HFFc6 (cell line): ENCODE results near the gene MCF2L. TPM values are rescaled to one million over a fixed set of nuclear protein-coding genes. Genes with fewer than 3 reads are reported as not detected.

Source experiments
- DNase-seq: peaks from one replicate; pipeline ENCODE4 v3.0.0-alpha.2; 2018
- H3K27ac Mint-ChIP-seq: 2 replicates; pipeline ENCODE4 v1.8.0; 2020; ENCODE audit warnings: mild to moderate bottlenecking, mixed read lengths
- H3K27me3 Mint-ChIP-seq: 2 replicates; pipeline ENCODE4 v1.8.0; 2021; ENCODE audit warnings: mild to moderate bottlenecking, moderate library complexity, mixed read lengths; ENCODE audit not compliant: insufficient read depth
- H3K36me3 Mint-ChIP-seq: 2 replicates; pipeline ENCODE4 v1.8.0; 2021; ENCODE audit warnings: low read depth, mixed read lengths
- H3K4me1 Mint-ChIP-seq: 2 replicates; pipeline ENCODE4 v1.8.0; 2020; ENCODE audit warnings: low read depth, mixed read lengths
- H3K4me3 Mint-ChIP-seq: 2 replicates; pipeline ENCODE4 v1.8.0; 2020; ENCODE audit warnings: mild to moderate bottlenecking, moderate library complexity, mixed read lengths
- H3K9me3 Mint-ChIP-seq: 2 replicates; pipeline ENCODE4 v1.8.0; 2020; ENCODE audit warnings: mild to moderate bottlenecking, mixed read lengths
- long read RNA-seq: library from polyadenylated mRNA; unstranded; transcript quantifications from one replicate; pipeline ENCODE4 v2.0.0, GENCODE V29; 2019
- total RNA-seq, 6 experiments: library from RNA; stranded (reverse); fragmentation: NEBNext Ultra II Directional; extraction: Animal tissue kit (Norgen Biotek cat#: 25700); gene quantifications; 2 replicates in 1 of 6; 3 replicates in 5 of 6; pipeline ENCODE4 v1.2.3, GENCODE V29; 2021
- TF ChIP-seq, protein P1 (sequence below): fragments of 200-600 bp; sonication (generic); IDR thresholded peaks from 2 replicates; pipeline ENCODE4 v1.5.0; 2021; ENCODE audit warnings: antibody characterized with exemption, mild to moderate bottlenecking

MCF2L gene, protein sequence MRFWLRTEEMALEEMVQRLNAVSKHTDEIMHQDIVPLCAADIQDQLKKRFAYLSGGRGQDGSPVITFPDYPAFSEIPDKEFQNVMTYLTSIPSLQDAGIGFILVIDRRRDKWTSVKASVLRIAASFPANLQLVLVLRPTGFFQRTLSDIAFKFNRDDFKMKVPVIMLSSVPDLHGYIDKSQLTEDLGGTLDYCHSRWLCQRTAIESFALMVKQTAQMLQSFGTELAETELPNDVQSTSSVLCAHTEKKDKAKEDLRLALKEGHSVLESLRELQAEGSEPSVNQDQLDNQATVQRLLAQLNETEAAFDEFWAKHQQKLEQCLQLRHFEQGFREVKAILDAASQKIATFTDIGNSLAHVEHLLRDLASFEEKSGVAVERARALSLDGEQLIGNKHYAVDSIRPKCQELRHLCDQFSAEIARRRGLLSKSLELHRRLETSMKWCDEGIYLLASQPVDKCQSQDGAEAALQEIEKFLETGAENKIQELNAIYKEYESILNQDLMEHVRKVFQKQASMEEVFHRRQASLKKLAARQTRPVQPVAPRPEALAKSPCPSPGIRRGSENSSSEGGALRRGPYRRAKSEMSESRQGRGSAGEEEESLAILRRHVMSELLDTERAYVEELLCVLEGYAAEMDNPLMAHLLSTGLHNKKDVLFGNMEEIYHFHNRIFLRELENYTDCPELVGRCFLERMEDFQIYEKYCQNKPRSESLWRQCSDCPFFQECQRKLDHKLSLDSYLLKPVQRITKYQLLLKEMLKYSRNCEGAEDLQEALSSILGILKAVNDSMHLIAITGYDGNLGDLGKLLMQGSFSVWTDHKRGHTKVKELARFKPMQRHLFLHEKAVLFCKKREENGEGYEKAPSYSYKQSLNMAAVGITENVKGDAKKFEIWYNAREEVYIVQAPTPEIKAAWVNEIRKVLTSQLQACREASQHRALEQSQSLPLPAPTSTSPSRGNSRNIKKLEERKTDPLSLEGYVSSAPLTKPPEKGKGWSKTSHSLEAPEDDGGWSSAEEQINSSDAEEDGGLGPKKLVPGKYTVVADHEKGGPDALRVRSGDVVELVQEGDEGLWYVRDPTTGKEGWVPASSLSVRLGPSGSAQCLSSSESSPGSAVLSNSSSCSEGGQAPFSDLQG
- total RNA-seq, result not detected
- long read RNA-seq, result 0 reads

DNA sequence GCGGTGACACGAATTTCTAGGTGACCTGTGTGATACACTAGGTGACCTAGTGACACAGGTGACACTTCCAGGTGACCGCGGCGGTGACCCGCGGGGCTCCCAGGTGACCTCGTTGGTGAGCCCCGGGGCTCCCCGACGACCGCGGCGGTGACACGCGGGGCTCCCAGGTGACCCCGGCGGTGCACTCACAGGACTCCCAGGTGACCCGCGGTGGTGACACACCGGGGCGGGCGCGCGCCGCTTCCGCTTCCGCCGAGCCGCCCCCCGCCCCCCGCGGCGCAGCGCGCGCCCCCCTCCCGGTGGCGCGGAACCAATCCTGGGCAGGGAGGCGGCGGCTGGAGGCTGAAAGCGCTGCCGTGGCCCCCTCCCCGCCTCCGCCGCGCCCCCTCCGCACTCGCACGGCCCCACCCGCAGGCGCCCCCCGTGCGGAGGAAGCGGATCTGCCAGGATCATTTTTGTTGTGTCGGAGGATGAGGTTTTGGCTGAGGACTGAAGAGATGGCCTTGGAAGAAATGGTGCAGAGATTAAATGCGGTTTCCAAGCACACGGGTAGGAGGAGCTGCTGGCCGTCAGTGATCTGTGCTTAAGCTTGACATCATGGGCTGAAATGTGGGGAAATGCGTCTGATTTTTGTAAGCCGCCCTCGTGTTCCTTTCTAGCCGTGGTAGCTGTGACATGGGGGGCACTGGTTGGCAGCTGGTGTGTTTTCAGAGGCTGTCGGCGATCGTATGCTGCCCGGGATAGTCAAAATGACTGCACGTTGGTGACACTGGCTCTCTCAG, at the start of gene MCF2L:
Gene MCF2L, plus strand, starts transcription at position 305 of the 782 bp plus-strand sequence. Its CDS starts 166 bp downstream, at position 471.
- H3K27me3 Mint-ChIP-seq, result peaks cover 54% of the 10 kb centered on the region
- H3K9me3 Mint-ChIP-seq, result no peaks in the 10 kb centered on the region
- H3K36me3 Mint-ChIP-seq, result no peaks in the 10 kb centered on the region; the same call in 1 of the 2 replicates
- H3K4me1 Mint-ChIP-seq, result peaks cover 6% of the 10 kb centered on the region; the same call in 1 of the 2 replicates
- TF ChIP-seq, protein P1, sequence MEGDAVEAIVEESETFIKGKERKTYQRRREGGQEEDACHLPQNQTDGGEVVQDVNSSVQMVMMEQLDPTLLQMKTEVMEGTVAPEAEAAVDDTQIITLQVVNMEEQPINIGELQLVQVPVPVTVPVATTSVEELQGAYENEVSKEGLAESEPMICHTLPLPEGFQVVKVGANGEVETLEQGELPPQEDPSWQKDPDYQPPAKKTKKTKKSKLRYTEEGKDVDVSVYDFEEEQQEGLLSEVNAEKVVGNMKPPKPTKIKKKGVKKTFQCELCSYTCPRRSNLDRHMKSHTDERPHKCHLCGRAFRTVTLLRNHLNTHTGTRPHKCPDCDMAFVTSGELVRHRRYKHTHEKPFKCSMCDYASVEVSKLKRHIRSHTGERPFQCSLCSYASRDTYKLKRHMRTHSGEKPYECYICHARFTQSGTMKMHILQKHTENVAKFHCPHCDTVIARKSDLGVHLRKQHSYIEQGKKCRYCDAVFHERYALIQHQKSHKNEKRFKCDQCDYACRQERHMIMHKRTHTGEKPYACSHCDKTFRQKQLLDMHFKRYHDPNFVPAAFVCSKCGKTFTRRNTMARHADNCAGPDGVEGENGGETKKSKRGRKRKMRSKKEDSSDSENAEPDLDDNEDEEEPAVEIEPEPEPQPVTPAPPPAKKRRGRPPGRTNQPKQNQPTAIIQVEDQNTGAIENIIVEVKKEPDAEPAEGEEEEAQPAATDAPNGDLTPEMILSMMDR, result no peak
- no peak within 1 kb of the TSS for H3K4me3 Mint-ChIP-seq
- H3K27ac Mint-ChIP-seq, result no peak within 1 kb of the TSS
- DNase-seq, result no peak

DNA sequence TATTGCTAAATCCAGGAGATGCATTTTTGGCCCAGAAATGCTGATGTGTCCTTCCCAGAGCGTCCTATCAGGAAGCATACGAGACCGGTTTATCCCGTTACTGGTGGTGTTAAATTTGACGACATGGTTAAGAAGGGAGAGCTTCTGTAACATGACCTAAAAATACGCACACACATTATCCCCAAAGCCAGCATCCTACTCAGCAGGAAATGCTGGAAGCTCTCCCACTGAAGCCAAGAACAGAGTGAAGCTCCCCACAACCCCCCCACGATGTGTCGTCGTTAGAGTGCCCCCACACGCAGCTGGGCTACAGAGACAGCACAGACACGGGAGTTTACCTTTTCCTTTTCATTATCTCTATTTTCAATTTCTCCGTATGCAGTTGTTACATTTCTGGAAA, 45.1 kb upstream of the MCF2L start:
- no peak overlapping the region for H3K27ac Mint-ChIP-seq
- TF ChIP-seq, protein P1, result no peak
- H3K4me1 Mint-ChIP-seq, result peaks cover 1% of the 10 kb centered on the region
- H3K9me3 Mint-ChIP-seq, result 0 out of 2 replicates have a peak, but pooled peaks cover 6% of the 10 kb centered on the region
- peaks cover 40% of the 10 kb centered on the region for H3K27me3 Mint-ChIP-seq
- H3K4me3 Mint-ChIP-seq, result no peak overlapping the region
- H3K36me3 Mint-ChIP-seq, result no peaks in the 10 kb centered on the region; the same call in 1 of the 2 replicates
- no peak for DNase-seq

DNA sequence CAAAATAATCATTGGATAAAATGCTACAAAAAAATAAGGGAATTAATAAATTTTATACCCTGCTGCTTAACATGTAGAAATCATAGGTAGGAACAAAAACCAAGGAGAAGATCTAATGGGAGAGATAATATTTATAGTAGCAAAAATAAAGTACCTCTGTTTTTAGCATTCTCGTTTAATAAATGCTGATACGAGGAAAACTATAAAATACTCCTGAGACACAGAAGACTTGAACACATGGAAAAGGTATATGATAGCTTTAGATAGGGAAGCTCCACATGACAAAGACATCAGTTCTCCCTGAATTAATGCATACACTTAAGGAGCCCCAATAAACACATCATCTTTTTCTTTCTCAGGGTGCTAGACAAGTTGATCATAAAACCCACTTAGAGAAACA, 44.6 kb upstream of the MCF2L start:
- Mint-ChIP-seq H3K9me3 (0 out of 2 replicates have a peak, but pooled peaks cover 6% of the 10 kb centered on the region), H3K27ac (no peak overlapping the region), H3K4me1 (peaks cover 5% of the 10 kb centered on the region), H3K4me3 (no peak overlapping the region), H3K27me3 (peaks cover 44% of the 10 kb centered on the region), H3K36me3 (no peaks in the 10 kb centered on the region; the same call in 1 of the 2 replicates)
- TF ChIP-seq, protein P1, result no peak
- DNase-seq, result no peak

DNA sequence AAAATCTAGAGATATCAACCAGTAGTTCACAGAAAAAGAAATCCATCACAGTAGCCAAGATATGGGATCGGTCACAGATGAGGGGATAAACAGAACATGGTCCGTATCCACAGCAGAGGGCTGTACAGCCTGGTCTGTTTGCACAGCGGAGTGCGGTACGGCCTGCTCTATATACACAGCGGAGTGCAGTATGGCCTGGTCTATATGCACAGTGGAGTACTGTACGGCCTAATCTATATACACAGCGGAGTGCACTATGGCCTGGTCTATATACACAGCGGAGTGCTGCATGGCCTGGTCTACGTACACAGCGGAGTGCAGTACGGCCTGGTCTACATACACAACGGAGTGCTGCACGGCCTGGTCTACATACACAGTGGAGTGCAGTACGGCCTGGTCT, 43.0 kb upstream of the MCF2L start:
- H3K36me3 Mint-ChIP-seq, result no peaks in the 10 kb centered on the region; the same call in 1 of the 2 replicates
- DNase-seq, result no peak
- H3K9me3 Mint-ChIP-seq, result 0 out of 2 replicates have a peak, but pooled peaks cover 6% of the 10 kb centered on the region
- TF ChIP-seq, protein P1, result no peak
- peaks cover 8% of the 10 kb centered on the region for H3K4me1 Mint-ChIP-seq
- H3K27me3 Mint-ChIP-seq, result peaks cover 51% of the 10 kb centered on the region
- H3K4me3 Mint-ChIP-seq, result no peak overlapping the region
- H3K27ac Mint-ChIP-seq, result no peak overlapping the region
